Neural cell (in vitro differentiated cells): Measurements from ENCODE around the gene LIMS4. TPM values are rescaled to one million over a fixed set of nuclear protein-coding genes. Genes with fewer than 3 reads are reported as not detected.
"Not testable (repeated sequence)": the region's sequence is repeated elsewhere in the genome, so short reads cannot be mapped to it uniquely, and the experiment has no call there.

ENCODE experiments used
- H2AFZ ChIP-seq: fragments of 200-600, 300-800 bp; sonication (generic), shearing (Covaris generic); 2 replicates; pipeline ENCODE4 v1.6.0; 2014; ENCODE audit warnings: low read depth, mild to moderate bottlenecking, antibody characterized with exemption, low read length, moderate library complexity
- H3F3A ChIP-seq: fragments of 200-600 bp; shearing (Covaris generic); 2 replicates; pipeline ENCODE4 v1.6.1; 2016; ENCODE audit warnings: mild to moderate bottlenecking, moderate library complexity, mixed read lengths, antibody characterized with exemption, low read length; ENCODE audit not compliant: insufficient read depth, poor library complexity, severe bottlenecking
- H3K27ac ChIP-seq: fragments of 200-600, 300-800 bp; sonication (generic), shearing (Covaris generic); 2 replicates; pipeline ENCODE4 v1.5.1; 2014; ENCODE audit warnings: mild to moderate bottlenecking, low read length, moderate library complexity
- H3K27me3 ChIP-seq: fragments of 300-800, 200-600 bp; sonication (generic), shearing (Covaris generic); 2 replicates; pipeline ENCODE4 v1.6.0; 2014; ENCODE audit warnings: mild to moderate bottlenecking, low read depth, low read length, moderate library complexity; ENCODE audit not compliant: insufficient read depth
- H3K36me3 ChIP-seq: fragments of 300-800, 200-600 bp; sonication (generic), shearing (Covaris generic); 2 replicates; pipeline ENCODE4 v1.5.1; 2014; ENCODE audit warnings: mild to moderate bottlenecking, antibody characterized with exemption, low read length, moderate library complexity; ENCODE audit not compliant: insufficient read depth
- H3K4me2 ChIP-seq: fragments of 300-800, 200-600 bp; sonication (generic), shearing (Covaris generic); 2 replicates; pipeline ENCODE4 v1.6.0; 2014; ENCODE audit warnings: mild to moderate bottlenecking, low read length
- H3K4me3 ChIP-seq: fragments of 300-800, 200-600 bp; sonication (generic), shearing (Covaris generic); 2 replicates; pipeline ENCODE4 v1.5.1; 2014; ENCODE audit warnings: mild to moderate bottlenecking, low read length, moderate library complexity
- H3K79me2 ChIP-seq: fragments of 200-600 bp; shearing (Covaris generic); replicated peaks from 2 replicates; pipeline ENCODE4 v1.6.0; 2014; ENCODE audit warnings: mild to moderate bottlenecking, low read length, moderate library complexity; ENCODE audit not compliant: insufficient read depth
- H3K9ac ChIP-seq: fragments of 300-800, 200-600 bp; sonication (generic), shearing (Covaris generic); 2 replicates; pipeline ENCODE4 v1.6.1; 2016; ENCODE audit warnings: mild to moderate bottlenecking, low read length, mixed read lengths
- H3K9me2 ChIP-seq: fragments of 200-600 bp; shearing (Covaris generic); 2 replicates; pipeline ENCODE4 v1.6.1; 2016; ENCODE audit warnings: mild to moderate bottlenecking, low read length, mixed read lengths; ENCODE audit not compliant: insufficient read depth
- H3K9me3 ChIP-seq: fragments of 200-600, 300-800 bp; sonication (generic), shearing (Covaris generic); 2 replicates; pipeline ENCODE4 v1.6.1; 2016; ENCODE audit warnings: mild to moderate bottlenecking, mixed run types, low read length, moderate library complexity, mixed read lengths
- H4K20me1 ChIP-seq: fragments of 200-600 bp; shearing (Covaris generic); 2 replicates; pipeline ENCODE4 v1.6.1; 2016; ENCODE audit warnings: mild to moderate bottlenecking, mixed run types; ENCODE audit not compliant: insufficient read depth
- polyA plus RNA-seq: library from polyadenylated mRNA; depleted of rRNA; stranded (reverse); fragments of >200 nt; gene quantifications from 2 replicates; pipeline ENCODE4 v1.2.3, GENCODE V29; 2014

Gene LIMS4
- polyA plus RNA-seq, 1 donor from 2014 or later: 0.46 TPM

DNA sequence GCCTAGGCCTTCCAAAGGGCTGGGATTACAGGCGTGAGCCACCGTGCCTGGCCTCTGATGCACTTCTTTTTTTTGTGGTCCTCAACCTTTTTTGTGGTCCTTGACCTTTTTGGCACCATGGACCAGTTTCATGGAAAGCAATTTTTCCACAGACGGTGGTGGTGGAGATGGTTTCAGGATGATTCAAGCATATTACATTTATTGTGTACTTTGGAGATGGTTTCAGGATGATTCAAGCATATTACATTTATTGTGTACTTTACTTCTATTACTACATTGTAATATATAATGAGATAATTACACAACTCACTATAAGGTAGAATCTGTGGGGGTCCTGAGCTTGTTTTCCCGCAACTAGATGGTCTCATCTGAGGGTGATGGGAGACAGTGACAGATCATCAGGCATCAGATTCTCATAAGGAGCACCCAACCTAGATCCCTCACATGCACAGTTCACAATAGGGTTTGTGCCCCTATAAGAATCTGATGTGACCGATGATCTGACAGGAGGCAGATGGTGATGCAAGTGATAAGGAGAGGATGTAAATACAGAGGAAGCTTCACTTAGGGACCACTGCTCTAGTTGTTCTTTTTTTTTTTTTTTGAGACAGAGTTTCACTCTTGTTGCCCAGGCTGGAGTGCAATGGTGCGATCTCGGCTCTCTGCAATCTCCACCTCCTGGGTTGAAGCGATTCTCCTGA is 29.2 kb downstream of the LIMS4 start:
- H3F3A ChIP-seq: not testable (repeated sequence)

DNA sequence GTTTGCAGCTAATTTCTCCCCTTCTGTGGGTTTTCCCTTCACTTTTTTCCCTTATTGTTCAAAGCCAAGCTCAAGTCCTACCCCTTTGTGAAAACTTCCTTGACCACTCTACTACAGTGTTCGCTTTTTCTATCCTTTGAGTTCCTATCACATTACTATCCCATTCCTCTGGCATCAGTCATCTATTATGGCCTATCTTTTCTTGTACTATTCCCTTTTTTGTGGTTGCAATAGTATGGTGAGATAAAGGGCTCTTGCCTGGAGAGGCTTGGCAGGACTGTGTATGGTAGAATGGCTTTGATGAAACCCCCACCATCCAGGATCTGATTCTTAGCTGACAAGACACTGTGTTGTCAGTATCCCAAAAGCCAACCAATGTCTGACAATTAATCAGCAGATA is 30.7 kb downstream of the LIMS4 start:
- H3K79me2 ChIP-seq, H3K27ac ChIP-seq, H3K36me3 ChIP-seq, H3K27me3 ChIP-seq, H3K9me2 ChIP-seq, H3K4me3 ChIP-seq, H4K20me1 ChIP-seq, H3F3A ChIP-seq, H3K9ac ChIP-seq, H3K4me2 ChIP-seq, H3K9me3 ChIP-seq, H2AFZ ChIP-seq: not testable (repeated sequence)

More for the DNA sequence above, 29.2 kb downstream of the LIMS4 start:
- not testable (repeated sequence) for H3K9me2 ChIP-seq, H4K20me1 ChIP-seq, H3K9ac ChIP-seq, H3K36me3 ChIP-seq, H3K27me3 ChIP-seq, H3K79me2 ChIP-seq, H3K27ac ChIP-seq, H3K4me2 ChIP-seq, H3K4me3 ChIP-seq, H2AFZ ChIP-seq, H3K9me3 ChIP-seq

DNA sequence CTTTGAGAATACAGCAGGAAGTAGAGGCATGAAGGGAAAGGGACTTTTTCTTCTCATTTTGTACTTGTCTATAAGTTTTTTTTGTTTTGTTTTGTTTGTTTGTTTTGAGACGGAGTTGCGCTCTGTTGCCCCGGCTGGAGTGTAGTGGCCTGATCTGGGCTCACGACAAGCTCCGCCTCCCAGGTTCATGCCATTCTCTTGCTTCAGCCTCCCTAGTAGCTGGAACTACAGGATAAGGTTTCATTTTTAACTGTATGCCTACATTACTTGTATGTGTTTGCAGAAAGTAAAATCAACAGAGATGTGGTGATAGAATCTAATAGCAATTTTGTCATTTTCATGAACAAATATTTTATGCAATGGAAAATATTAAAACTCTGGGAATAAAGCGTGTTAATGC is 38.1 kb downstream of the LIMS4 start:
- H2AFZ ChIP-seq, H3K27me3 ChIP-seq, H3F3A ChIP-seq, H3K9me2 ChIP-seq, H3K79me2 ChIP-seq, H3K36me3 ChIP-seq, H3K27ac ChIP-seq, H3K9ac ChIP-seq, H3K9me3 ChIP-seq, H4K20me1 ChIP-seq, H3K4me2 ChIP-seq, H3K4me3 ChIP-seq: not testable (repeated sequence)

DNA sequence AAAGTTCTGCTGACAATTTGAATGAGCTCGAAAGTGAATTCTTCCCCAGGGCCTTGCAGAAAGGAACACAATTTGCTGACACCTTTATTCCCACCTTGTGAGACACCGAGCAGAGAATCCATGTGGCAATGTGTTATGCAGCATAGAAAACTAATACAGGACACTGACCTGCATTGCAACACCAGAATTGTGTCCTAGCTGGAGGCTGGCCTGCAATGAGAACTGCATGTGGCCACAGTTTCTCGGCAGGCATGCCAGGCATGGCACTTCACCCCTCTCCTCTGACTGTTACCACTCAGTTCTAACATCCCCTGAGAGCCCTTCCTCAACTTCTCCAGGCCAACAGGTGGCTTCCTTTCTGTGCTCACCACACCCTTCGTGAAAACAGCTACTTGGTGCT is 46.9 kb downstream of the LIMS4 start:
- H3K4me2 ChIP-seq, H3K9ac ChIP-seq, H3K4me3 ChIP-seq, H2AFZ ChIP-seq, H3K9me3 ChIP-seq, H3K27ac ChIP-seq, H4K20me1 ChIP-seq, H3K36me3 ChIP-seq, H3K9me2 ChIP-seq, H3K79me2 ChIP-seq, H3K27me3 ChIP-seq, H3F3A ChIP-seq: not testable (repeated sequence)

DNA sequence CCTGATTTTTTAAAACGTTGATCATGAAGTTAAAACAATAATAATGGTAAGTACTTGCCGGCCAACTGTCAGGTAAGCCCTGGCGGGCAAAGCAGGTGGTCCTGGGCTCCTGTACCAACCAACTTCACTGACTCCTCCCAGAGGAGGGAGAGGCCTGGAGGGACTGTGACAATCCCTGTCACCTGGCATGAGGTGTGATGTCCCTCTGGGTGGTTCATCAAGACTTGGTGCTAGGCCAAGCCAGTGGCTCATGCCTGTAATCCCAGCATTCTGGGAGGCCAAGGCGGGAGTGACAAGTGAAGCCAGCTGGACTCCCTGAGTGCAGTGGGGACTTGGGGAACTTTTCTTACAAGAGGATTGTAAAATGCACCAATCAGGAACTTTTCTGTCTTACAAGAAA is 48.2 kb downstream of the LIMS4 start:
- H3K4me2 ChIP-seq, H3K9ac ChIP-seq: not testable (repeated sequence)

DNA sequence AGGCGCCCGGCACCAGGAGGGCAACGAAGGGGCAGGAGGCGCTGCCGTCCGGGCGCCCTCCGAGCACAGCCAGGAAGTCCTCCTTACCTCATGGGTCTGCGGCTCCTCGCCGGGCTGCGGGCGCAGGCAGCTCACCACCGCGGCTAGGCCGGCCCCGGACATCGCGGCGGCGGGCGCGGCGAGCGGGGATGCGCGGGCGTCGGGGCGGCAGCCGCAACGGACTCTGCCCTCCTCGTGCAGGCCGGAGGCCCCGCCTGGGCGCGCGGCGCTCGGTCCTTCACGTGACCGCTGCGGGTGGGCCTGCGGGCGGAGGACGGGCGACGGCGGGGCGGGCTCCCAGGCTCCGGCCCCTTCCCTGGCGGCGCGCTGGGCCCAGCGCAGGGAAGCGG is 49.0 kb downstream of the LIMS4 start:
- H3K36me3 ChIP-seq, H3K27me3 ChIP-seq, H3K79me2 ChIP-seq, H3F3A ChIP-seq, H3K9me2 ChIP-seq, H3K4me3 ChIP-seq, H3K27ac ChIP-seq, H2AFZ ChIP-seq, H3K9ac ChIP-seq, H3K4me2 ChIP-seq, H4K20me1 ChIP-seq, H3K9me3 ChIP-seq: not testable (repeated sequence)

More for the DNA sequence above, 48.2 kb downstream of the LIMS4 start:
- H3K79me2 ChIP-seq, H2AFZ ChIP-seq, H3K9me2 ChIP-seq, H3F3A ChIP-seq, H3K9me3 ChIP-seq, H3K27me3 ChIP-seq, H3K27ac ChIP-seq, H3K36me3 ChIP-seq, H3K4me3 ChIP-seq, H4K20me1 ChIP-seq: not testable (repeated sequence)

DNA sequence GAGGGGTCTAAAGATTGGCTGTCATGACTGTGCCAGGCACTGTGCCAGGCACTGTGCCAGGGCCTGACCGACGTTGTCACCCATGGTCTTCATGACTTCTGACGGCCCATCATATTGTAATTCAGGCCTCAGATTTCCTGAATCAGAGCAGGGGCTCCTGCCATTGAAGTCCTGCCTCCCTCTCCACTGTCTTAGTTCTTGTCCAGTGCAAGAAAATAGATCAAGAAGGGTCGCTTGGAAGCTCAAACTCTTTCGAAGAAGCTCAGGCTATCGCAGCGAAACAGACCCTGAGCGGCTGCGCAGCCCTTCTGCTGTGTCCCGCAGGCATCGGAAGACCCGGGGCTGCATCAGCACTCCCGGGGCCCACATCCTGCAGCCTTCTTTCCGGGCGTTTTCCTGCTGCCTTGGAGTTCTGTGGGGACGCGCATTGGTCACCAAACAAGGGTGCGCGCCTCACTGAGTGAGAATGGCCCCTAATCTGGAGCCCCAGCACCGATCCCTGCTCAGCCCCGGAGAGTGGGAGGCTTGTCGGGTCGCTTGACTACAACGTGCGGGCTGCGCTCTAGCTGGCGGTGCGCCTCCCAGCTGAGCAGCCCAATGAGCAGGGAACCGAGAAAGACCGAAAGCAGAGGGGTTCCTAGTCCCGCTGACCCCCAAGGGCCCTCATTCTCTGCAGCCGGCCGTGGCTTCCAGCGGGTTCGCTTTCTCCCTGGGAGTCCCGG is 49.6 kb downstream of the LIMS4 start:
- not testable (repeated sequence) for H3K9me3 ChIP-seq, H2AFZ ChIP-seq, H3K27ac ChIP-seq, H4K20me1 ChIP-seq, H3K27me3 ChIP-seq, H3K9ac ChIP-seq, H3K4me3 ChIP-seq, H3K79me2 ChIP-seq, H3F3A ChIP-seq, H3K36me3 ChIP-seq, H3K4me2 ChIP-seq, H3K9me2 ChIP-seq

DNA sequence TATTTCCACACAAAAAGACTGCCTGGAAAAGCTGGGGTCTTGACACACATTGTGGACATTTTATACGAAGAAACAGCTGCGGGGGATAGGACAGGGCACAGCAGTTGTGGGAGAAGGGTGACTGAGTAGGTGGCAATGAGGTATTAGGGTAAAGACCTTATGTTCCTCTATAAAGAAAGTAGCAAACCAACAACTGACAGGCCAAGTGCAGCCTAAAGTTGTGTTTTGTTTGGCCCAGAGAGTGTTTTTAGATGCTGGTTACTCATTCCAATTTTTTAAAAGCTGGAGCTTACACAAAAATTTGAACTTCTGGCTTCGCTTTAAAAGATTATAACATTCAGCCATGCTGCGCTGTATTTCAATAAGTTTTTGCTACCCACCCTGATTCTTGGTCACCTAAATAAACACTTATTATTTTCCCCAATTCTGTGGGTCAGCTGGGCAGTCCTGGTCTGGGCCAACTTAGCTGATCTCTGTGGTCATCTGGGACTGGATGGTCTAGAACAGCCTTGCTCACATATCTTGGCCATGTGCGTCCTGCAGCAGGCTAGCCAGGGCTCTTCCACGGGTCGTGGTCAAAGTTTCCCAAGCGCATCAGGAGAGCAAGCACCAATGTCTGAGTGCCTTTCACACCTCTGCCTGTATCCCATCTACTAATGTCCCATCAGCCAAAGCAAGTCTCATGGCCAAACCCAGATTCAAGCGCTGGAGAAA is 51.8 kb downstream of the LIMS4 start:
- not testable (repeated sequence) for H3K36me3 ChIP-seq, H3K9me2 ChIP-seq, H4K20me1 ChIP-seq, H3K9me3 ChIP-seq, H3K9ac ChIP-seq, H3K27me3 ChIP-seq, H2AFZ ChIP-seq, H3K4me2 ChIP-seq, H3F3A ChIP-seq, H3K79me2 ChIP-seq, H3K27ac ChIP-seq, H3K4me3 ChIP-seq
